GM18526 (cell line): ENCODE results near the gene SLC24A1.

Experiments used
- POLR2A ChIP-seq: IDR thresholded peaks from 3 replicates; pipeline ENCODE4 v1.6.1; 2011; ENCODE audit not compliant: insufficient read length; ENCODE audit errors: extremely low read depth

SLC24A1 gene

DNA sequence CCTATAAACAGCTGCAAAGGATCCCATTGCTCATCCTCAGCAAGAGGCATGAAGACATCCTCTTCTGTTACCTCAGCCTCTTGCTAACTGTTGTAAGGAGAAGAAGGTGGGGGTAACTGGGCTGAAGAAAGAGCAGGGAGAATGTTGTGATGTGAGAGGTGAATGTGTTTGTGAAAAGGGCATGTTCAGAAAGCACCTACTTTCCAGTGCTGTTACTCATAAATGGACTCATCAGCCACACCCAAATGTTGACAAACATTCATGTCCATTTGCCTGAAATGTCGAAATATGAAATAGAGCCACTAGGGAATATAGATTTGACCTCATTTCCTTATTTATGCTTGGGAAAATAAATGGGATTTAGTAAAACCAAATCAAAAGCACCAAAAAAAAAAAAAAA is 12.6 kb downstream of the SLC24A1 start:
- TF ChIP-seq POLR2A = no peak

DNA sequence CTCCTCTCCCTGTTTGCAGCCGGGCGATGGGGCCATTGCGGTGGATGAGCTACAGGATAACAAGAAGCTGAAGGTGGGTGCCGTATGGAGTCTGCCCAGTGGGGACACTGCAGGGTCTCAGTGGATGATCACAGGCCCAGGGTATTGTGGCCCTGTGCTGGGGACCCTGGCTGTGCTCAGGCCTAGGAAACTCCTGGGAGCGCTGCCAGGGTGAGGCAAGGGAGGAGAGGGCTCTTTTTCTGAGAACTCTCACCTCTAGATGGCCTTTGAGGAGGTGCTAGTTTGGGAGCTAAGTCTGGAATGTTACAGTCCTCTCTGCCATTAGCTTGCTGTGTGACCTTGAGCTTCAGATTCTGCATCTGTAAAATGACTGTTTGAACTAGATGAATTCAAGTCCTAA is 16.4 kb downstream of the SLC24A1 start:
- TF ChIP-seq POLR2A = no peak

GRCh38 chr15:65638681-65639089 is 16.9 kb downstream of the SLC24A1 start:
- TF ChIP-seq POLR2A = no peak

GRCh38 chr15:65639509-65639908 is 17.8 kb downstream of the SLC24A1 start:
- TF ChIP-seq POLR2A = no peak

- TF ChIP-seq POLR2A = no peak
Observed at GRCh38 chr15:65641768-65642475, 20.2 kb downstream of the SLC24A1 start.

GRCh38 chr15:65642594-65642993 is 20.9 kb downstream of the SLC24A1 start:
- TF ChIP-seq POLR2A = no peak

GRCh38 chr15:65644282-65644681 is 22.5 kb downstream of the SLC24A1 start:
- no peak for TF ChIP-seq POLR2A

DNA sequence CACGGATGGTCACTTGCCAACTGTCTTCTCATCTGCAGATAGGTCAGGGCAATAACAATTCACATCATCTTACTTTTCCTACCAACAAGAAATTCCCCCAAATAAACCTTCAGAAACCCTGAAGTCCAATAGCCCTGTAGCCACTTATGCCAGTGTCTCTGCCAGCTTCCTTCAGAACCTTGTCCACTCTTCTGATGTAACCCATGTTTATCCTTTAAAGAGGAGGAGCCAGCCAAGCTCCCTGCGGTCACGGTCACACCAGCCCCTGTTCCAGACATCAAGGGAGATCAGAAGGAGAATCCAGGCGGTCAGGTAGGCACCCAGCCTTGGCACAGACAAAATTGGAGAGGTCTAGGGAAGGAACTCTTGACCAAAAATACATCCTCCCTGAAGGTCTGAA is 23.7 kb downstream of the SLC24A1 start:
- TF ChIP-seq POLR2A = no peak

DNA sequence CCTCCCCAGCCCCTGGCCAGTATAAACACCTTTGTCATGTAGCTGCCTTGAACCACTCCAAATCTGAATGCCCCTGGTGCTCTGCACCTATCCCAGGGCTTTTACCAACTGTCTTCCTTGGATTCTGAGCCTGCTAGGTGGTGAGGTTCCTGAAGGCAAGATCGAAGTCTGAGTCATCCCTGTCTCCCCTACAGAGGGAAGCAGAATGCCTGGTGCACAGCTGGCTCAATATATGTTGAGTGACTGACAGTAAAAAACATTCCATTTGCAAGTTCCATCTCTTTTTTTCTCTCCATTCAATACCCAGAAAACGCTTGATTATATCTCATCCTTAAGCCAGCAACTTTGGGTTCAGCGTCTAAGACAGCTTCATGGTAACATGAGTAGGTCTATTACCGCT is 24.7 kb downstream of the SLC24A1 start:
- TF ChIP-seq POLR2A = no peak

DNA sequence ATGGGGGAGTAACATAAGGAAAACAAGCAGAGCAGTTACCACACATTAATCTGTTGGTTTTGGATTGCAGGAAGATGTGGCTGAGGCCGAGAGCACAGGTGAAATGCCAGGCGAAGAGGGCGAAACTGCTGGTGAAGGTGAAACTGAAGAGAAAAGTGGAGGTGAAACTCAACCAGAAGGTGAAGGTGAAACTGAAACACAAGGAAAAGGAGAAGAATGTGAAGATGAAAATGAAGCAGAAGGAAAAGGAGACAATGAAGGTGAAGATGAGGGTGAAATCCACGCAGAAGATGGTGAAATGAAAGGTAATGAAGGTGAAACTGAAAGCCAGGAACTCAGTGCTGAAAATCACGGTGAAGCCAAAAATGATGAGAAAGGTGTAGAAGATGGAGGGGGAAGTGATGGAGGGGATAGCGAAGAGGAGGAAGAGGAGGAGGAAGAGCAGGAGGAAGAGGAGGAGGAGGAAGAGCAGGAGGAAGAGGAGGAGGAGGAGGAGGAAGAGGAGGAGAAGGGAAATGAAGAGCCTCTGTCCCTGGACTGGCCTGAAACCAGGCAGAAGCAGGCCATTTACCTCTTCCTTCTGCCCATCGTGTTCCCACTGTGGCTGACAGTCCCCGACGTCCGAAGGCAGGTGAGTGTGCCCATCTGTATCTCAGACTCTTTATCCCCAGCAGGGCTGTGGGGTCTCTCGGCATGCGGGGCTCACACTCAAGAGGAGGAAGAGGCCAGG is 28.7 kb downstream of the SLC24A1 start:
- no peak for TF ChIP-seq POLR2A

DNA sequence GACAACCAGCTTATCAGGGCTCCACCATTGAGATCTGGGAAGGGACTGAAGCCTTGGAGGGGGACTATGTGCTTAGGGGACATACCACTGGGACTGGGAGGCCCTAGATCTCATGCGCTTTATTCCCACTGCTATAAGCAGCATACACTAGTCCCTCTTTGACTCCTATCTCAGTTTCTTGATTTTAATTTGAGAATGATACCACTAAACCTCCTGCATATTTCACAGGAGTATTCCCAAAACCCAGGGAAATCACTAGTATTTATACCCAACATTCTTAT is 29.2 kb downstream of the SLC24A1 start:
- TF ChIP-seq POLR2A = no peak

- no peak for TF ChIP-seq POLR2A
Observed at GRCh38 chr15:65651831-65652749, 30.4 kb downstream of the SLC24A1 start.

GRCh38 chr15:65653341-65653740 is 31.6 kb downstream of the SLC24A1 start:
- no peak for TF ChIP-seq POLR2A

- TF ChIP-seq POLR2A = no peak
Observed at GRCh38 chr15:65653801-65654521, 32.2 kb downstream of the SLC24A1 start.

GRCh38 chr15:65655026-65655425 is 33.3 kb downstream of the SLC24A1 start:
- no peak for TF ChIP-seq POLR2A
